H9 (cell line): ENCODE measurements around the gene CINP. TPM values are rescaled to one million over a fixed set of nuclear protein-coding genes. Genes with fewer than 3 reads are reported as not detected.

Experiments used
- DNase-seq: peaks from one replicate; pipeline ENCODE4 v3.0.0-alpha.2; 2017
- H2AFZ ChIP-seq: one replicate; pipeline ENCODE4 v1.6.1; 2013; ENCODE audit warnings: mild to moderate bottlenecking, low read length, control low read depth, moderate library complexity
- H2AK5ac ChIP-seq: 2 replicates; pipeline ENCODE4 v1.6.1; 2013; ENCODE audit warnings: low read length, control low read depth, mixed read lengths; ENCODE audit not compliant: insufficient read length
- H2BK120ac ChIP-seq: one replicate; pipeline ENCODE4 v1.6.1; 2013; ENCODE audit warnings: low read depth, mild to moderate bottlenecking, low read length, control low read depth, inconsistent platforms; ENCODE audit not compliant: poor library complexity, severe bottlenecking
- H2BK12ac ChIP-seq: 2 replicates; pipeline ENCODE4 v1.6.1; 2013; ENCODE audit warnings: low read length, control low read depth, mixed read lengths, low read depth; ENCODE audit not compliant: insufficient read length
- H2BK15ac ChIP-seq: 2 replicates; pipeline ENCODE4 v1.6.1; 2013; ENCODE audit warnings: low read depth, low read length, control low read depth
- H2BK20ac ChIP-seq: one replicate; pipeline ENCODE4 v1.6.1; 2013; ENCODE audit warnings: low read depth, mild to moderate bottlenecking, low read length, control low read depth, inconsistent platforms; ENCODE audit not compliant: poor library complexity, severe bottlenecking
- H2BK5ac ChIP-seq: 2 replicates; pipeline ENCODE4 v1.6.1; 2013; ENCODE audit warnings: low read length, control low read depth, mixed read lengths; ENCODE audit not compliant: insufficient read length
- H3K14ac ChIP-seq: 2 replicates; pipeline ENCODE4 v1.6.1; 2013; ENCODE audit warnings: low read length, control low read depth; ENCODE audit not compliant: insufficient read depth
- H3K18ac ChIP-seq: 2 replicates; pipeline ENCODE4 v1.6.1; 2013; ENCODE audit warnings: low read depth, mild to moderate bottlenecking, mixed read lengths, low read length, control low read depth; ENCODE audit not compliant: insufficient read length
- H3K23ac ChIP-seq: 2 replicates; pipeline ENCODE4 v1.6.1; 2013; ENCODE audit warnings: low read length, control low read depth, mixed read lengths, low read depth; ENCODE audit not compliant: insufficient read length
- H3K23me2 ChIP-seq: 2 replicates; pipeline ENCODE4 v1.6.1; 2013; ENCODE audit warnings: low read depth, mild to moderate bottlenecking, mixed read lengths, low read length, control low read depth; ENCODE audit not compliant: insufficient read length, poor library complexity, severe bottlenecking
- H3K27ac ChIP-seq: 2 replicates; pipeline ENCODE4 v1.5.1; 2013; ENCODE audit warnings: low read length, control low read depth, mixed read lengths, low read depth; ENCODE audit not compliant: insufficient read length
- H3K27me3 ChIP-seq: 2 replicates; pipeline ENCODE4 v1.6.1; 2013; ENCODE audit warnings: low read length, control low read depth, inconsistent platforms; ENCODE audit not compliant: insufficient read depth
- H3K4ac ChIP-seq: 2 replicates; pipeline ENCODE4 v1.6.1; 2013; ENCODE audit warnings: low read depth, mild to moderate bottlenecking, control low read depth, inconsistent platforms, low read length, moderate library complexity
- H3K4me1 ChIP-seq: 2 replicates; pipeline ENCODE4 v1.6.1; 2013; ENCODE audit warnings: low read length, control low read depth, inconsistent platforms; ENCODE audit not compliant: insufficient read depth
- H3K4me2 ChIP-seq: 2 replicates; pipeline ENCODE4 v1.6.1; 2013; ENCODE audit warnings: low read length, control low read depth, mixed read lengths; ENCODE audit not compliant: insufficient read length, insufficient read depth
- H3K56ac ChIP-seq: 2 replicates; pipeline ENCODE4 v1.6.1; 2013; ENCODE audit warnings: low read depth, mild to moderate bottlenecking, mixed read lengths, low read length, control low read depth; ENCODE audit not compliant: insufficient read length
- H3K79me1 ChIP-seq: 2 replicates; pipeline ENCODE4 v1.6.1; 2013; ENCODE audit warnings: low read depth, mild to moderate bottlenecking, moderate library complexity, low read length, control low read depth, inconsistent platforms; ENCODE audit not compliant: insufficient read depth, poor library complexity, severe bottlenecking
- H3K79me2 ChIP-seq: 2 replicates; pipeline ENCODE4 v1.6.1; 2013; ENCODE audit warnings: low read length, control low read depth, inconsistent platforms; ENCODE audit not compliant: insufficient read depth
- H3K9ac ChIP-seq: 2 replicates; pipeline ENCODE4 v1.6.1; 2013; ENCODE audit warnings: low read length, control low read depth, mixed read lengths; ENCODE audit not compliant: insufficient read length; ENCODE audit errors: extremely low read depth
- H3K9me3 ChIP-seq: one replicate; pipeline ENCODE4 v1.6.1; 2013; ENCODE audit warnings: low read depth, low read length, inconsistent platforms; ENCODE audit not compliant: control insufficient read depth
- H3T11ph ChIP-seq: one replicate; pipeline ENCODE4 v1.6.1; 2013; ENCODE audit warnings: mild to moderate bottlenecking, low read length, control low read depth, inconsistent platforms
- H4K20me1 ChIP-seq: one replicate; pipeline ENCODE4 v1.6.1; 2013; ENCODE audit not compliant: control insufficient read depth, insufficient read length, insufficient read depth
- H4K5ac ChIP-seq: 2 replicates; pipeline ENCODE4 v1.6.1; 2013; ENCODE audit warnings: low read depth, mild to moderate bottlenecking, mixed read lengths, low read length, control low read depth; ENCODE audit not compliant: insufficient read length
- H4K8ac ChIP-seq: replicated peaks from 2 replicates; pipeline ENCODE4 v1.6.1; 2013; ENCODE audit warnings: low read length, control low read depth, mixed read lengths, low read depth; ENCODE audit not compliant: insufficient read length
- H4K91ac ChIP-seq: 2 replicates; pipeline ENCODE4 v1.6.1; 2013; ENCODE audit warnings: low read depth, mild to moderate bottlenecking, moderate library complexity, mixed read lengths, low read length, control low read depth; ENCODE audit not compliant: insufficient read length
- H3K27ac Mint-ChIP-seq, 3 experiments: 2 replicates in 2 of 3; 3 replicates in 1 of 3; pipeline ENCODE4 v1.8.0; 2020 to 2021; ENCODE audit warnings: mixed read lengths in 3 of 3, mild to moderate bottlenecking in 1 of 3, moderate library complexity in 1 of 3
- H3K27me3 Mint-ChIP-seq: 2 replicates; pipeline ENCODE4 v1.8.0; 2021; ENCODE audit warnings: low read depth, mild to moderate bottlenecking, moderate library complexity, mixed read lengths
- H3K36me3 Mint-ChIP-seq, 3 experiments: 2 replicates in 2 of 3; 3 replicates in 1 of 3; pipeline ENCODE4 v1.8.0; 2020 to 2021; ENCODE audit warnings: low read depth in 3 of 3, mixed read lengths in 3 of 3; ENCODE audit not compliant: insufficient read depth in 1 of 3
- H3K4me1 Mint-ChIP-seq, 2 experiments: 2 replicates each; pipeline ENCODE4 v1.8.0; 2020; ENCODE audit warnings: mixed read lengths in 2 of 2
- H3K4me3 Mint-ChIP-seq, 2 experiments: 2 replicates in 1 of 2; 3 replicates in 1 of 2; pipeline ENCODE4 v1.8.0; 2020 to 2021; ENCODE audit warnings: mild to moderate bottlenecking in 2 of 2, mixed read lengths in 2 of 2, moderate library complexity in 1 of 2
- H3K9me3 Mint-ChIP-seq, 2 experiments: 2 replicates in 1 of 2; 3 replicates in 1 of 2; pipeline ENCODE4 v1.8.0; 2020; ENCODE audit warnings: mild to moderate bottlenecking in 2 of 2, mixed read lengths in 2 of 2, moderate library complexity in 1 of 2
- WGBS: extraction: QIAGEN DNeasy Blood & Tissue Kit; methylation state at CpG from one replicate; pipeline ENCODE4 v1.1.7; 2013; ENCODE audit warnings: missing lambda C conversion rate, low lambda C conversion rate, mixed read lengths; ENCODE audit not compliant: insufficient read length; ENCODE audit errors: extremely low coverage; 5-methylcytosine and 5-hydroxymethylcytosine counted together
- total RNA-seq: library from RNA; stranded (reverse); gene quantifications from 2 replicates; pipeline ENCODE4 v1.2.1, GENCODE V29; 2021
- TF ChIP-seq, protein P1 (sequence below): fragments of 200-600 bp; sonication (generic); conservative IDR thresholded peaks from 3 replicates; pipeline ENCODE4 v1.8.0; 2021; ENCODE audit warnings: antibody characterized with exemption, mild to moderate bottlenecking

CINP gene
- total RNA-seq, 1 experiment from 2014 or later, result 39.5 TPM

GRCh38 chr14:102351023-102351422, 11.7 kb downstream of the CINP start:
- Histone ChIP-seq H2BK15ac (no peak overlapping the region), H3K79me1 (no peaks in the 10 kb centered on the region), H3K4me1 (no peaks in the 10 kb centered on the region), H2BK120ac (no peak overlapping the region), H3K56ac (no peak overlapping the region), H2BK12ac (no peak overlapping the region), H3K23me2 (no peaks in the 10 kb centered on the region), H2AK5ac (no peak overlapping the region), H3K27me3 (no peaks in the 10 kb centered on the region), H4K91ac (no peak overlapping the region), H3K18ac (no peak overlapping the region), H3K9ac (no peak overlapping the region), H2BK20ac (no peak overlapping the region), H2BK5ac (no peak overlapping the region), H4K5ac (no peak overlapping the region), H4K20me1 (no peaks in the 10 kb centered on the region), H3K14ac (no peak overlapping the region), H2AFZ (no peak overlapping the region), H3K23ac (no peak overlapping the region), H3K27ac (no peak overlapping the region), H3K9me3 (no peaks in the 10 kb centered on the region), H3K4me2 (no peak overlapping the region), H3K4ac (no peak overlapping the region), H3T11ph (no peak overlapping the region), H4K8ac (no peak overlapping the region), H3K79me2 (no peaks in the 10 kb centered on the region)
- H3K9me3 Mint-ChIP-seq, result no peaks in the 10 kb centered on the region
- no peaks in the 10 kb centered on the region for H3K27me3 Mint-ChIP-seq
- H3K4me3 Mint-ChIP-seq, result no peak overlapping the region
- TF ChIP-seq, protein P1, sequence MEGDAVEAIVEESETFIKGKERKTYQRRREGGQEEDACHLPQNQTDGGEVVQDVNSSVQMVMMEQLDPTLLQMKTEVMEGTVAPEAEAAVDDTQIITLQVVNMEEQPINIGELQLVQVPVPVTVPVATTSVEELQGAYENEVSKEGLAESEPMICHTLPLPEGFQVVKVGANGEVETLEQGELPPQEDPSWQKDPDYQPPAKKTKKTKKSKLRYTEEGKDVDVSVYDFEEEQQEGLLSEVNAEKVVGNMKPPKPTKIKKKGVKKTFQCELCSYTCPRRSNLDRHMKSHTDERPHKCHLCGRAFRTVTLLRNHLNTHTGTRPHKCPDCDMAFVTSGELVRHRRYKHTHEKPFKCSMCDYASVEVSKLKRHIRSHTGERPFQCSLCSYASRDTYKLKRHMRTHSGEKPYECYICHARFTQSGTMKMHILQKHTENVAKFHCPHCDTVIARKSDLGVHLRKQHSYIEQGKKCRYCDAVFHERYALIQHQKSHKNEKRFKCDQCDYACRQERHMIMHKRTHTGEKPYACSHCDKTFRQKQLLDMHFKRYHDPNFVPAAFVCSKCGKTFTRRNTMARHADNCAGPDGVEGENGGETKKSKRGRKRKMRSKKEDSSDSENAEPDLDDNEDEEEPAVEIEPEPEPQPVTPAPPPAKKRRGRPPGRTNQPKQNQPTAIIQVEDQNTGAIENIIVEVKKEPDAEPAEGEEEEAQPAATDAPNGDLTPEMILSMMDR, result no peak
- no peak overlapping the region; a peak in 1 of 7 replicates for H3K27ac Mint-ChIP-seq
- no peaks in the 10 kb centered on the region for H3K4me1 Mint-ChIP-seq
- H3K36me3 Mint-ChIP-seq, result peaks cover 22 to 64% (median 35%) of the 10 kb centered on the region in 3 experiments; a peak in 6 of 7 replicates
- no peak for DNase-seq
- no CpG with 5 or more reads among the region's 10 CpGs for WGBS
